ENCODE data around the gene UNC45A.
A peak's percentile ranks its signal among the peaks of the same experiment; 100 is the strongest.

UNC45A gene

GRCh38 chr15:90952901-90953677 lies 18.0 kb downstream of the UNC45A start:
- no peak for TF ChIP-seq CTCF (IDR thresholded peaks at IDR 0.05)
- intact Hi-C loops (cut with DNase I; ENCODE audit: low total_unique reads): no loop called here

GRCh38 chr15:90953947-90954711 lies 19.0 kb downstream of the UNC45A start:
- H3K9me3 ChIP-seq: no peaks in the 10 kb centered on the region
- no peak for DNase-seq
- no peak for TF ChIP-seq CTCF (IDR thresholded peaks at IDR 0.05)
- no peaks in the 10 kb centered on the region for H3K27me3 ChIP-seq
- H3K4me1 ChIP-seq: peaks cover 0 to 41% (median 34%) of the 10 kb centered on the region in 4 donors
- intact Hi-C loops (cut with DNase I; ENCODE audit: low total_unique reads): no loop called here
- H3K27ac ChIP-seq: peak overlapping the region; percentile 93 to 96
- H3K4me3 ChIP-seq: peak overlapping the region; percentile 80 to 87
- H3K36me3 ChIP-seq: peaks cover 24 to 49% (median 44%) of the 10 kb centered on the region in 3 donors

More at GRCh38 chr15:90952901-90953677, 18.0 kb downstream of the UNC45A start:
- Histone ChIP-seq H3K9me3 (no peaks in the 10 kb centered on the region), H3K36me3 (peaks cover 31 to 59% (median 53%) of the 10 kb centered on the region in 3 donors), H3K27ac (no peak overlapping the region), H3K27me3 (no peaks in the 10 kb centered on the region), H3K4me1 (peaks cover 0 to 31% (median 26%) of the 10 kb centered on the region in 4 donors), H3K4me3 (no peak overlapping the region)
- DNase-seq: no peak

- H3K27me3 ChIP-seq: no peaks in the 10 kb centered on the region
- peak; percentile 95 to 98 for DNase-seq
- H3K27ac ChIP-seq: peak within 1 kb of the TSS; percentile 93 to 96
- peaks cover 0 to 50% (median 42%) of the 10 kb centered on the region in 4 donors for H3K4me1 ChIP-seq
- H3K4me3 ChIP-seq: peak within 1 kb of the TSS; percentile 80 to 87
- intact Hi-C loops (cut with DNase I; ENCODE audit: low total_unique reads): loop anchor here (5.0 kb wide), 2 partner anchors 37 to 92 kb away; partner anchors contain the start of gene PRC1
- no peak for TF ChIP-seq CTCF (IDR thresholded peaks at IDR 0.05)
- H3K9me3 ChIP-seq: no peaks in the 10 kb centered on the region
- peaks cover 16 to 41% (median 36%) of the 10 kb centered on the region in 3 donors for H3K36me3 ChIP-seq
Observed at GRCh38 chr15:90954712-90955623, 19.9 kb downstream of the UNC45A start, which contains the start of gene RCCD1. Gene RCCD1 (plus strand): TSS chr15:90954884. CDS start chr15:90956735, 1,851 bp downstream.

- Histone ChIP-seq H3K27ac (peak overlapping the region; percentile 93 to 96), H3K4me3 (peak overlapping the region; percentile 87 to 88), H3K36me3 (peaks cover 8 to 33% (median 28%) of the 10 kb centered on the region in 3 donors), H3K9me3 (no peaks in the 10 kb centered on the region), H3K4me1 (peaks cover 0 to 57% (median 49%) of the 10 kb centered on the region in 4 donors), H3K27me3 (no peaks in the 10 kb centered on the region)
- intact Hi-C loops (cut with DNase I; ENCODE audit: low total_unique reads): loop anchor here (5.0 kb wide), 2 partner anchors 37 to 92 kb away; partner anchors contain the start of gene PRC1
- no peak for DNase-seq
- no peak for TF ChIP-seq CTCF (IDR thresholded peaks at IDR 0.05)
Observed at GRCh38 chr15:90955624-90956273, 20.7 kb downstream of the UNC45A start.

Measured in tibial artery (tissue), 4 donors.